ENCODE measurements around the gene AUNIP.

GRCh38 chr1:25786887-25787759 lies 72.1 kb downstream of the AUNIP start:
- TF ChIP-seq POLR2AphosphoS5 (IDR thresholded peaks at IDR 0.05), result no peak
- TF ChIP-seq, protein P1, sequence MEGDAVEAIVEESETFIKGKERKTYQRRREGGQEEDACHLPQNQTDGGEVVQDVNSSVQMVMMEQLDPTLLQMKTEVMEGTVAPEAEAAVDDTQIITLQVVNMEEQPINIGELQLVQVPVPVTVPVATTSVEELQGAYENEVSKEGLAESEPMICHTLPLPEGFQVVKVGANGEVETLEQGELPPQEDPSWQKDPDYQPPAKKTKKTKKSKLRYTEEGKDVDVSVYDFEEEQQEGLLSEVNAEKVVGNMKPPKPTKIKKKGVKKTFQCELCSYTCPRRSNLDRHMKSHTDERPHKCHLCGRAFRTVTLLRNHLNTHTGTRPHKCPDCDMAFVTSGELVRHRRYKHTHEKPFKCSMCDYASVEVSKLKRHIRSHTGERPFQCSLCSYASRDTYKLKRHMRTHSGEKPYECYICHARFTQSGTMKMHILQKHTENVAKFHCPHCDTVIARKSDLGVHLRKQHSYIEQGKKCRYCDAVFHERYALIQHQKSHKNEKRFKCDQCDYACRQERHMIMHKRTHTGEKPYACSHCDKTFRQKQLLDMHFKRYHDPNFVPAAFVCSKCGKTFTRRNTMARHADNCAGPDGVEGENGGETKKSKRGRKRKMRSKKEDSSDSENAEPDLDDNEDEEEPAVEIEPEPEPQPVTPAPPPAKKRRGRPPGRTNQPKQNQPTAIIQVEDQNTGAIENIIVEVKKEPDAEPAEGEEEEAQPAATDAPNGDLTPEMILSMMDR (IDR thresholded peaks at IDR 0.05), result no peak

Data from prostate gland (tissue), 2 donors.